Activated naive CD8-positive, alpha-beta T cell treated with anti-CD3 and anti-CD28 coated beads, Interleukin-2, amount 10 ng/mL, durations not matched to agents 7 days and 5 days (primary cell): ENCODE results near the gene SNPH. TPM values are rescaled to one million over a fixed set of nuclear protein-coding genes. Genes with fewer than 3 reads are reported as not detected.

Experiments used
- ATAC-seq: fragments of 150-1000 bp; cut with Tn5 transposase; one replicate; pipeline ENCODE4 v1.10.0; 2021; ENCODE audit warnings: low read depth, moderate library complexity
- POLR2A ChIA-PET: fragments of 350-600 bp; sonication (Branson Sonifier 250); formaldehyde crosslinking; loops from one replicate; lab custom pipeline; 2021; ENCODE audit warnings: antibody characterized with exemption; lab: Charles Lee
- DNase-seq: peaks from one replicate; pipeline ENCODE4 v3.0.0; 2021
- H3K27ac Mint-ChIP-seq: one replicate; pipeline ENCODE4 v1.8.0; 2022; ENCODE audit warnings: mild to moderate bottlenecking, mixed read lengths
- H3K27me3 Mint-ChIP-seq: one replicate; pipeline ENCODE4 v1.8.0; 2022; ENCODE audit warnings: mild to moderate bottlenecking, moderate library complexity, mixed read lengths
- H3K36me3 Mint-ChIP-seq: one replicate; pipeline ENCODE4 v1.8.0; 2021; ENCODE audit warnings: mild to moderate bottlenecking, mixed read lengths
- H3K4me1 Mint-ChIP-seq: one replicate; pipeline ENCODE4 v1.8.0; 2021; ENCODE audit warnings: mixed read lengths
- H3K4me3 Mint-ChIP-seq: one replicate; pipeline ENCODE4 v1.8.0; 2022; ENCODE audit warnings: mild to moderate bottlenecking, moderate library complexity, mixed read lengths
- H3K9me3 Mint-ChIP-seq: one replicate; pipeline ENCODE4 v1.8.0; 2021; ENCODE audit warnings: mixed read lengths
- total RNA-seq, 2 experiments: library from RNA; stranded (reverse); gene quantifications; one replicate each; pipeline ENCODE4 v1.2.3, GENCODE V29; 2021

Gene SNPH
- total RNA-seq, 2 experiments from 2014 or later: 8.8 to 9.7 TPM

- POLR2A ChIA-PET: no interaction called here
- DNase-seq (no peak), ATAC-seq (no peak)
- Mint-ChIP-seq H3K27ac (no peak overlapping the region), H3K9me3 (no peaks in the 10 kb centered on the region), H3K4me3 (no peak overlapping the region), H3K4me1 (peaks cover 19% of the 10 kb centered on the region), H3K36me3 (peaks cover 3% of the 10 kb centered on the region), H3K27me3 (no peaks in the 10 kb centered on the region)
Measured at GRCh38 chr20:1269850-1270249, 3.8 kb downstream of the SNPH start.

- Mint-ChIP-seq H3K4me3 (no peak overlapping the region), H3K4me1 (peaks cover 4% of the 10 kb centered on the region)
- DNase-seq: no peak
Measured at GRCh38 chr20:1272368-1273100, 6.4 kb downstream of the SNPH start.

DNA sequence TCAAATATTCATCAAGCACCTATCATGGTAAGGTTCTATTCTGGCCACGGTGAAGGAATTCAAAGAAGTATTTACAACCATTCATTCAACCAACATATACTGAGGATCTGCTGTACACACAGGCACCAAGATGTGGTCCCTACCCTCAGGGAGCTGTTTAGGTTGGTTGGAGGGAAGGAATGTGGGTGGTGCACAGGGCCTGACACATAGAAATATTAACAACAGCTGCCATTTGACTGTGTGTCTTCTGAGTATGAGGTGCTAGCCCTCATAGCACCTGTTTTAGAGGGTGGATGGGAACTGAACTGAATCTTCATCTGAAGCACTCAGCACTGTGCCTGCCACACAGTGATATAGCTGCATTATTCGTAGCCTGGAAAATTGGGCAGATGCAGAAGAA, 7.3 kb downstream of the SNPH start:
- Mint-ChIP-seq H3K4me1 (peaks cover 2% of the 10 kb centered on the region), H3K27ac (no peak overlapping the region), H3K4me3 (no peak overlapping the region), H3K27me3 (no peaks in the 10 kb centered on the region), H3K36me3 (peaks cover 3% of the 10 kb centered on the region), H3K9me3 (no peaks in the 10 kb centered on the region)
- POLR2A ChIA-PET: interaction anchor here (0.5 to 1.0 kb wide), 2 partner anchors 10 to 446 kb away, joined by 4 to 5 read pairs; no protein-coding TSS in a partner anchor
- ATAC-seq: no peak
- DNase-seq: no peak

More at GRCh38 chr20:1272368-1273100, 6.4 kb downstream of the SNPH start:
- no peaks in the 10 kb centered on the region for H3K9me3 Mint-ChIP-seq
- no peaks in the 10 kb centered on the region for H3K27me3 Mint-ChIP-seq
- ATAC-seq: no peak
- H3K36me3 Mint-ChIP-seq: peaks cover 3% of the 10 kb centered on the region
- H3K27ac Mint-ChIP-seq: no peak overlapping the region
- POLR2A ChIA-PET: no interaction called here

GRCh38 chr20:1274485-1275311, 8.6 kb downstream of the SNPH start:
- Mint-ChIP-seq H3K27me3 (no peaks in the 10 kb centered on the region), H3K27ac (no peak overlapping the region), H3K4me1 (peaks cover 2% of the 10 kb centered on the region), H3K9me3 (no peaks in the 10 kb centered on the region), H3K4me3 (no peak overlapping the region), H3K36me3 (peaks cover 3% of the 10 kb centered on the region)
- ATAC-seq (no peak), DNase-seq (no peak)
- POLR2A ChIA-PET: interaction anchor here (1.0 to 1.3 kb wide), 2 partner anchors 8 to 13 kb away, joined by 4 to 5 read pairs; no protein-coding TSS in a partner anchor

DNA sequence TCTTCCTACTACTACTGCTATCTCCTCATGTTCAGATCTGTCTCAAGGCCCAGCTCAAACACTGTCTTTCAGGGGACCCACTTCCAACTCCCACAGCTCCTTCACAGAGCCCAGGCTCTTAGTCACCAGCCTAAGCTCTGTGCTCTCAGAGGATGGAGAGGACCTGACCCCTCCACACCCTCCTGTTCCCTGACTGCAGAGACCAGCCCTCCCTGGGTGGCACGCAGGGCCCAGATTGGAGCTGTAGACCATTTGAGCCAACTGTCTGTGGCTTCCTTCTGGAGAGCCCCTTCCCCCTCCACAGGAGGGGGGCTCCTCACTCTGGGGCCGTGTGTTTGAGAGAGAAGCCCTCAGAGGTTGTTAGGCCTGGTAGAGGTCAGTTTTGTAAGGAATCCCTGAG, 9.8 kb downstream of the SNPH start:
- ATAC-seq (no peak), DNase-seq (no peak)
- Mint-ChIP-seq H3K36me3 (peaks cover 4% of the 10 kb centered on the region), H3K4me1 (peaks cover 2% of the 10 kb centered on the region), H3K27ac (no peak overlapping the region), H3K27me3 (no peaks in the 10 kb centered on the region), H3K4me3 (no peak overlapping the region), H3K9me3 (no peaks in the 10 kb centered on the region)
- POLR2A ChIA-PET: interaction anchor here (1.3 kb wide), 1 partner anchor 11 kb away, joined by 4 read pairs; no protein-coding TSS in a partner anchor

- Mint-ChIP-seq H3K36me3 (peaks cover 5% of the 10 kb centered on the region), H3K4me1 (peaks cover 1% of the 10 kb centered on the region), H3K27ac (no peak overlapping the region), H3K27me3 (no peaks in the 10 kb centered on the region), H3K4me3 (no peak overlapping the region), H3K9me3 (no peaks in the 10 kb centered on the region)
- POLR2A ChIA-PET: no interaction called here
- DNase-seq (no peak), ATAC-seq (no peak)
Measured at GRCh38 chr20:1277529-1278322, 11.6 kb downstream of the SNPH start.

DNA sequence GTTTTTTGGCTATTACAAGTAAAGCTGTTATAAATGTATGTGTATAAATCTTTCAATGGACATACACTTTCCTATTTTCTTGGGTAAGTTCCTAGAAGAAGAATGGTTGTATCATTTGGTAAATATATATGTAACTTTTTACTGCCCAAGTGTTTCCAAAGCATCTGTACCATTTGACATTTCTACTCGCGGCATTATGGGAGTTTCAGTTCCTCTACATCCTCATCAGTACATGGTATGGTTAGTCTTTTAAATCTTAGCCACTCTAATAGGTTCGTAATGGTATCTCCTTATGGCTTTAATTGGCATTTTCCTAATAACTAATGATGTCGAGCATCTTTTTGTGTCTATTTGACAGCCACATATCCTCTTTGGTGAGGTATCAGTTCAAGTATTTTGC, 12.9 kb downstream of the SNPH start:
- no peak for ATAC-seq
- H3K9me3 Mint-ChIP-seq: no peaks in the 10 kb centered on the region
- DNase-seq: no peak
- peaks cover 5% of the 10 kb centered on the region for H3K36me3 Mint-ChIP-seq
- no peak overlapping the region for H3K27ac Mint-ChIP-seq
- no peak overlapping the region for H3K4me3 Mint-ChIP-seq
- H3K27me3 Mint-ChIP-seq: no peaks in the 10 kb centered on the region
- peaks cover 1% of the 10 kb centered on the region for H3K4me1 Mint-ChIP-seq
- POLR2A ChIA-PET: no interaction called here

DNA sequence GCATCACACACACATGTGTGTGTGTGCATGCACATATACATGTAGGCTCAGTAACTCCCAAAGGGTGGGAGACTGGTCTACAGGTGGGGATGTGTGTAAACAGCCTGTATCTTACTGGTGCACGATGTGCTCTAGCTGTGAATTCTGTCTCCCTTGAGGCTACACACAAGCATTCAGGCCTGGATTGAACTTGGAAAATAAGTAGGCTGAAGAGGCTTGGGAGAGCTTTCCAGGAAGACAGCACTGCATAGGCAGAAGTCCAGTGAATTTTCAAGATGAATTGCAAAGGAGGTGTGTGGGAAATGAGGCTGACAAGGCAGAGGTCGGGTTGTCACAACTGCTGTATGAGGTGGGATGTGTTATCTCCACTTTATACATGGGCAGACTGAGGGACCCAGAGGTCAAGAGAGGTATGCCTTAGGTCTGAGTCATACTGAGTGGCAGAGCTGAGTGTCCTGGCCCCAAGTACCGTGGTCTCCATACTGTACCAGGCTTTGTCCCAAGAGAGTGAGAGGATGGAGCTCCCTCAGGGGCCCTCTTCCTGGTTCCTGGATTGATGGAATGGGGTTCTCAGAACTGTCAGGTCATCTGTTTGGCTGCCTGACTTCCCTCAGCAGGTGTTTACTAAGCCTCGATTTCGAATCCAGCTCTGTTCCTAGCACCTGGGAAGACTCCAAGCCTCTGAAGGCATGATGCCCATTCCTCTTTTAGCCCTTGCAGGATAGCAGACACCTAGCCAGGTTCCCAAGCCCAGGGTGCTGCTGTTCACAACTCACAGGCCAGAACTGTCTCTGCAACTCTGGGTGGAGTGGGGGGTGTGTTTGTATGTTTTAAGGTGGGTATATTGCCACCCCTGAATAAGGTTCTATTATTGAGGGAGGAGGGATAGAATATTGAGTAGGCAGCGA, 14.4 kb downstream of the SNPH start:
- ATAC-seq (no peak), DNase-seq (no peak)

GRCh38 chr20:1281279-1282057, 15.4 kb downstream of the SNPH start:
- DNase-seq (no peak), ATAC-seq (no peak)
- Mint-ChIP-seq H3K4me1 (peaks cover 6% of the 10 kb centered on the region), H3K4me3 (no peak overlapping the region), H3K36me3 (peaks cover 13% of the 10 kb centered on the region), H3K27ac (no peak overlapping the region), H3K9me3 (no peaks in the 10 kb centered on the region), H3K27me3 (no peaks in the 10 kb centered on the region)
- POLR2A ChIA-PET: interaction anchor here (0.6 to 1.3 kb wide), 2 partner anchors 19 to 154 kb away, joined by 3 read pairs; no protein-coding TSS in a partner anchor

More for the DNA sequence above, 14.4 kb downstream of the SNPH start:
- Mint-ChIP-seq H3K9me3 (no peaks in the 10 kb centered on the region), H3K4me3 (no peak overlapping the region), H3K27me3 (no peaks in the 10 kb centered on the region), H3K36me3 (peaks cover 11% of the 10 kb centered on the region), H3K4me1 (peaks cover 1% of the 10 kb centered on the region), H3K27ac (no peak overlapping the region)
- POLR2A ChIA-PET: interaction anchor here (0.6 kb wide), 1 partner anchor 14 kb away, joined by 3 read pairs; the partner anchor contains the start of gene SNPH

- no peak for ATAC-seq
- peaks cover 17% of the 10 kb centered on the region for H3K36me3 Mint-ChIP-seq
- DNase-seq: no peak
- H3K4me3 Mint-ChIP-seq: no peak overlapping the region
- peaks cover 18% of the 10 kb centered on the region for H3K4me1 Mint-ChIP-seq
- no peaks in the 10 kb centered on the region for H3K9me3 Mint-ChIP-seq
- H3K27me3 Mint-ChIP-seq: no peaks in the 10 kb centered on the region
- no peak overlapping the region for H3K27ac Mint-ChIP-seq
- POLR2A ChIA-PET: interaction anchor here (1.3 to 1.4 kb wide), 2 partner anchors 9 to 17 kb away, joined by 3 to 5 read pairs; no protein-coding TSS in a partner anchor
Measured at GRCh38 chr20:1282966-1283365, 16.9 kb downstream of the SNPH start.

DNA sequence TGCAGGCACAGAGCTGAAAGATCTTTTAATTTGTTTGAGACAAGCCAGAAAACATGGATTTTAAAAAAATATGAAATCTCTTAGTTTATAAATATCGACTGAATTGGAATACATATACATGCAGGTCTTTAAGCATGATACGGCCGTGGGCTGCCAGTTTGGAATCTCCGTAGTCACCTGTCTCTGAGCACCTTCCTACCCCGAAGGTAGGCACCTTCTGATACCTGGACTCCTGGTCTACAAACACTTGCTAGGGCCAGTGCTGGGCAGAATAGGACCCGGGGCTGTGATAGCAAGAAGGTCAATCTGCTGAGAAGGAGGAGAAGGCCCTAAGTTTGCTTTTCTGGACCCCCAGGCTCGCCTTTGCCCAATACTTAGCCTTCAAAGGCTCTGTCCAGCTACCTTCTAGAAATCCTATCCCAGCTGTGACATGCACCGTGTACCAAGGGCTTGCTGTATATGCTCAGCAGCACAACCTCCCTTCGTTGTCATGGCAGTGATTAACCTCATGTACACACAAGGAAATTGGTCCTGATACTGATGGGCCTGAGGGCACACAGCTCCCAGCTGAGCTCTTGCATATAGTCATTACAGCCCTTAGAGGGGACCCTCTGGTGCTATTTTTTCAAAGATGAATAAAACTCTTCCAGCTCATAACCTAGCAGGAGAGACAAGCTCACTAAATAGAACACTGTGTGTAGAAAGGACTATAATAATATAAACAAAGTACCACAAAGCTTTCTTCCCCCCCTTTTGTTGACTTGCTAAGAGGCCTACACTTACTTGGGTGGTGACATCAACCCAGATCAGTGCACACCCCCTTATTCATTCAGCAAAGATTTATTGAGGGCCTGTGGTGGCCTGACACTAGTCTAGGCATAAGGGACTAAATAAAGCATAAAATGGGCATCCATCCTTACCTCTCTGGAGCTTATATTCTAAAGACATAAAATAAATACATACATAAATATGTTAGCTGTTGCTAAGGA, 17.7 kb downstream of the SNPH start:
- Mint-ChIP-seq H3K4me3 (no peak overlapping the region), H3K27ac (no peak overlapping the region), H3K36me3 (peaks cover 20% of the 10 kb centered on the region), H3K9me3 (no peaks in the 10 kb centered on the region), H3K4me1 (peaks cover 21% of the 10 kb centered on the region), H3K27me3 (no peaks in the 10 kb centered on the region)
- ATAC-seq (no peak), DNase-seq (no peak)
- POLR2A ChIA-PET: interaction anchor here (0.9 to 1.4 kb wide), 2 partner anchors 10 to 17 kb away, joined by 5 to 8 read pairs; no protein-coding TSS in a partner anchor
